ENCODE data around the gene MDFI. TPM values are rescaled to one million over a fixed set of nuclear protein-coding genes. Genes with fewer than 3 reads are reported as not detected.

The MDFI gene
- total RNA-seq, 1 donor from 2014 or later, result 84.6 TPM

DNA sequence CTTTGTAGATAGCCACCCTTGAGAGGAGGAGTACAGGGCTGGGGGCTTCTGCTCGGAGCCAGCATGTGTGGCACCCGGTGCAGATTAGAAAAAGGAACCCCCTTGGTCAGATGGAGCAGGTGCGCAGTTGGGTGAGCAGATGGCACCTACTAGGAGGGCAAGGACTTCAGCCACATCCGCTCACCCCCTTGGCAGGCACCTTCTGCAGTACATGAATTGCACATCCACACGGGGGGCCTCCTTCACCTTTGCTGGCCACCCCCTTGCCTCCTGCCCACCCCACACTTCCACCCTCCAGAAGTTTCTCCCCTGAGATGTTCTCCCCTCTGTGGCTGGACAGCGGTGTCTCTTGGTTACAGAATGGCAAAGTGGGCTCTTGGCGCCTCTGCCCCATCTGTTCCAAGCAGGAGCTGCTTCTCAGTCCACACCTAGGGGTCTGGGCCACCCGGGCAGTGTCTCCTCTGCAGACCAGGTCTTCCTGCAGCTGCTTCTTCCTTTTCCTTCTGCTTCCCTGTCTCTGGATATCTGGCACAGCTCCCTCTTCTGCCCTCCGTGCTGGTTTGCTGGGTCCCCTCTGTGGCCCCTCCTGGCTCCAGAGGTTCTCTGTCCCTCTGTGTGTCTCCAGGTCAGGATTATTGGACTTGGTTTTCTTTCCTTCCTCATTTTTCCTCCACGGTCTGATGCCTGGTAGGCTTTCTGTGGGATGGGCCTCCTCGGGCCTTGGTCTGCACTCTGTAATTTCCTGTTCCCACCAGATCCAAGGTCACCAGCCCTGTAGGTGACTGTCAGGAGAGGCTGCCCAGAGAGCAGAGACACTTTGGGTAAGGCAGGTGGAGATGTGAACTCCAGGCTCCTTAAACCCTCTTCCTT, 4.1 kb downstream of the MDFI start:
- no peak for DNase-seq (ENCODE audit: low read depth)
- TF ChIP-seq, protein P1, sequence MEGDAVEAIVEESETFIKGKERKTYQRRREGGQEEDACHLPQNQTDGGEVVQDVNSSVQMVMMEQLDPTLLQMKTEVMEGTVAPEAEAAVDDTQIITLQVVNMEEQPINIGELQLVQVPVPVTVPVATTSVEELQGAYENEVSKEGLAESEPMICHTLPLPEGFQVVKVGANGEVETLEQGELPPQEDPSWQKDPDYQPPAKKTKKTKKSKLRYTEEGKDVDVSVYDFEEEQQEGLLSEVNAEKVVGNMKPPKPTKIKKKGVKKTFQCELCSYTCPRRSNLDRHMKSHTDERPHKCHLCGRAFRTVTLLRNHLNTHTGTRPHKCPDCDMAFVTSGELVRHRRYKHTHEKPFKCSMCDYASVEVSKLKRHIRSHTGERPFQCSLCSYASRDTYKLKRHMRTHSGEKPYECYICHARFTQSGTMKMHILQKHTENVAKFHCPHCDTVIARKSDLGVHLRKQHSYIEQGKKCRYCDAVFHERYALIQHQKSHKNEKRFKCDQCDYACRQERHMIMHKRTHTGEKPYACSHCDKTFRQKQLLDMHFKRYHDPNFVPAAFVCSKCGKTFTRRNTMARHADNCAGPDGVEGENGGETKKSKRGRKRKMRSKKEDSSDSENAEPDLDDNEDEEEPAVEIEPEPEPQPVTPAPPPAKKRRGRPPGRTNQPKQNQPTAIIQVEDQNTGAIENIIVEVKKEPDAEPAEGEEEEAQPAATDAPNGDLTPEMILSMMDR (IDR thresholded peaks at IDR 0.05; ENCODE audit: insufficient read depth, low read length, poor library complexity, severe bottlenecking), result no peak
- Histone ChIP-seq H3K4me3 (ENCODE audit: low read depth, low read length) (no peak overlapping the region), H3K27me3 (ENCODE audit: control insufficient read depth, insufficient read depth, low read length) (peaks cover 21% of the 10 kb centered on the region), H3K36me3 (ENCODE audit: control insufficient read depth, insufficient read depth, low read length) (no peaks in the 10 kb centered on the region)

DNA sequence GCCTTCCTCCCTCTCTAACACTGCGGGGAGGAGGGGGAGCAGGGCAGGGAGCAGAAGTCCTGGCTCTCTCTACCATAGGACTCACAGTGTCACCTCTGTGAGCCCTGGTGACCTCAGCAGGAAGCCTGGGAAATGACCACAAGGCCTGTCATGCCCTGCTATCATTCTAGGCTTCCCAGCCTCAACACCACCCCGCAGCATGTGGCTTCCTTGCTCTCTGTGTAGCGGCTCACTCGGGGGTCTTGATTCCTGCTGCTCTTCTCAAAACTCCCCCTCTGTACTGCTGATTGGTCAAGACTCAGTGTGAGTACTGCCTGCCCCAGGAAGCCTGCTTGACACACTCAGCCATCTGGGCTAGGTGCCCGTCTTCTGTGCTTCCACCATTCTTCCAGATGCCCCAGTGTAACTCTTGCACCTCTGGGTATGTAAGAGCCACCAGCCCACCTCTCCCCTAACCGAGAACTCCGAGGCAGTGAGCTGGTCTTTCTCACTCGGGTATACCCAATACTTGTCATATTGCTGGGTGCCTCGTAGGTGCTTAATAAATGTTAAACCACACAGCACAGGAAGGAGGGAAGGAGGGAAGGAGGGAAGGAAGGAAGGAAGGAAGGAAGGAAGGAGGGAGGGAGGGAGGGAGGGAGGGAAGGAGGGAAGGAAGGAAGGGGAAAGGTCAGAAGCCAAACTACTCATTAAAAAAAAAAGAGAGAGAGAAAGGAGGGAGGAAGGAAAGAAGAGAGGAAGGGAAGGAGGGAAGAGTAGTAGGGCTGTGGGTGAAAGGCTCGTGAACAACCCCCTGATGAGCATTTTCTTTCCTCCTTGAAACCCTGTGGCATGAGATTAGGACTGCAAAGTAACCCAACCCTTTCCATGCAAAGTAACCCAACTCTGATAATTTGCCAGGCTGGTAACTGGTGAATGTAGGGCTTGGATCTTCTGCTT, 5.0 kb downstream of the MDFI start:
- TF ChIP-seq, protein P1 (IDR thresholded peaks at IDR 0.05; ENCODE audit: insufficient read depth, low read length, poor library complexity, severe bottlenecking), result no peak
- H3K4me3 ChIP-seq (ENCODE audit: low read depth, low read length), result no peak overlapping the region
- no peaks in the 10 kb centered on the region for H3K36me3 ChIP-seq (ENCODE audit: control insufficient read depth, insufficient read depth, low read length)
- H3K27me3 ChIP-seq (ENCODE audit: control insufficient read depth, insufficient read depth, low read length), result peaks cover 13% of the 10 kb centered on the region
- DNase-seq (ENCODE audit: low read depth), result no peak

DNA sequence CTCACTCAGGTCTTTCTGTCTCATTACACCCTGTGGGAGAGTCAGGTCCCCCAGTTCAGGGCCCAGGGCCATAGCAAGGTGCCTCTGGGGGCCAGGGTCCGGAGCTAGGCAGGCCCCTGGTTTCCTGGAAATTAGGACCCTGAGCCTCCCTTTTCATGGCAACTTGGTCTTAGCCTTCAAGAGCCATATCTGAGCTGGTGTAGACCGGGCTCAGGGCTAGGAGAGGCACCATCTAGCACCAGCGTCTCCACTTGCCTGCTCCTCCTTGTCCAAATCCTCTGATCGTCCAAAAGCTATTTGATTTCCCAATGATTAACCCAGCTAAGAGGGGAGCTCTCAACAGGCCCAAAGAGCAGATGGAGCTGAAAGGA, 5.6 kb downstream of the MDFI start:
- Histone ChIP-seq H3K4me3 (ENCODE audit: low read depth, low read length) (no peak overlapping the region), H3K36me3 (ENCODE audit: control insufficient read depth, insufficient read depth, low read length) (no peaks in the 10 kb centered on the region), H3K27me3 (ENCODE audit: control insufficient read depth, insufficient read depth, low read length) (peaks cover 7% of the 10 kb centered on the region)
- TF ChIP-seq, protein P1 (IDR thresholded peaks at IDR 0.05; ENCODE audit: insufficient read depth, low read length, poor library complexity, severe bottlenecking), result no peak
- no peak for DNase-seq (ENCODE audit: low read depth)

DNA sequence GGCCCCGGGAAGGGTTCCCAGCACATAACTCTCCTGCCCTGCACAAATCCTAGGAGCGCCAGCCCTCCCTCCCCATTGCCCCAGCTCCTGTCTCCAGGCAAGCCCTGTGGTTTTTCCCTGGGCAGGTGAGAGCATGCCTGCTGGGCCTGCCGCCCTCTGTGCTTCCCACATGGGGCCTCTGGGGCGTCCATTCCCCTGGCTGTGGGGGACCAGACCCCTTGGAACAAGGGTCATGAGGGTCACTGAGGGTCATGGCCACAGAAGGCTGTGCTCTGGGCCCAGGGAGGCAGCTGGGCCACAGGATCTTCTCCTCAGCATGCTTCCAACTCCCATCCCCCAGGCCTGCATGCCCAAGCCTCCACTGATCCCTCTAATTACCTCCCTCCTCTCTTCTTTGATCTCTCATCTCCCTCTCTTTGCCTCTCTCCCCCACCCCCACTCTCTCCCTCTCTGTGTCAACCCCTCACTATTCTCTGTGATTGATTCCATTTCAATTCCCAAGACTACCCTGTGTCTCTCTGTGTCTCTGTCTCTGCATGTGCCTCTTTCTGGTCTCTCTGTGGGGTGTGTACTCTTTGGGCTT, 6.1 kb downstream of the MDFI start:
- Histone ChIP-seq H3K36me3 (ENCODE audit: control insufficient read depth, insufficient read depth, low read length) (no peaks in the 10 kb centered on the region), H3K4me3 (ENCODE audit: low read depth, low read length) (no peak overlapping the region)
- TF ChIP-seq, protein P1 (IDR thresholded peaks at IDR 0.05; ENCODE audit: insufficient read depth, low read length, poor library complexity, severe bottlenecking), result no peak

DNA sequence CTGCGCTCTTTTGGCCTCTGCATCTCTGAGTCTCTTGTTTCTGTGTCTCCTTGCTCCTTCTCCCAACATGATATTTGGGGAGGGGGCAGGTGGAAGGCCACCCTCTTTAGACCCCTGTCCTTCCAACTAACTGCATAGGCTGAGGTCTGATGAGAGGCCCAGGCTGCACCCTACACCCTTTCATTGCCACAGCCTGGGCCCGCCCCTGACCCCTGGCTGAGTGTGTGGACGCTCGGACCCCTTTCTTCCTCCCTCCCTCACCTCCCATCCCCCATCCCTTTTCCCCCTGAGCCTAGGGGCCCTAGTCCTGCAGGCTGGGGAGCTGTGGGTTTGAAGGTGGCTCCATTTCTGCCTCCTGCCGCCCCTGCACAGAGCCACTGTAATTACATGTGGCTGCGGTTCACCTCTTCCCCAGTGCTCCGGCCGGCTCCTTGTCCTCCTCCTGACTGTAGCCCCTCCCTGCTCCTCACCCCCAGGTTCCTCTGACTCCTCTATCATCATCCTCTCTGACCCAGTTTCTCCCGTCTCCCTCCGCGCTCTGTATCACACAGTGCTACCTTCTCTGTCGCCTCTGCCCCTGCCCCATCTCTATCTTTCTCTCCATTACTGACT, 6.8 kb downstream of the MDFI start:
- Histone ChIP-seq H3K4me3 (ENCODE audit: low read depth, low read length) (no peak overlapping the region), H3K36me3 (ENCODE audit: control insufficient read depth, insufficient read depth, low read length) (no peaks in the 10 kb centered on the region), H3K27me3 (ENCODE audit: control insufficient read depth, insufficient read depth, low read length) (no peaks in the 10 kb centered on the region)
- TF ChIP-seq, protein P1 (IDR thresholded peaks at IDR 0.05; ENCODE audit: insufficient read depth, low read length, poor library complexity, severe bottlenecking), result no peak
- DNase-seq (ENCODE audit: low read depth), result no peak

More for the DNA sequence above, 6.1 kb downstream of the MDFI start:
- peaks cover 2% of the 10 kb centered on the region for H3K27me3 ChIP-seq (ENCODE audit: control insufficient read depth, insufficient read depth, low read length)
- no peak for DNase-seq (ENCODE audit: low read depth)

Measured in kidney epithelial cell (primary cell).